Thoracic aorta (tissue), 2 donors: Measurements from ENCODE around the gene ALDH1A3. TPM values are rescaled to one million over a fixed set of nuclear protein-coding genes. Genes with fewer than 3 reads are reported as not detected.

Source experiments
- ATAC-seq: fragments of 150-250 bp; one replicate; pipeline ENCODE4 v1.8.0; 2017; ENCODE audit warnings: low read depth; ENCODE audit not compliant: insufficient number of reproducible peaks, low FRiP score
- DNase-seq: peaks from one replicate; pipeline ENCODE4 v3.0.0-alpha.2; 2020; ENCODE audit warnings: low spot score
- H3K27ac ChIP-seq, 2 donors: fragments of 200-600 bp; sonication (generic); 1 replicate in 1 of 2; 2 replicates in 1 of 2; pipeline ENCODE4 v1.5.1; 2016; ENCODE audit warnings: mild to moderate bottlenecking in 2 of 2, moderate library complexity in 2 of 2
- H3K27me3 ChIP-seq: fragments of 200-600 bp; sonication (generic); replicated peaks from 2 replicates; pipeline ENCODE4 v1.6.0; 2016; ENCODE audit warnings: mild to moderate bottlenecking; ENCODE audit not compliant: insufficient read depth
- H3K36me3 ChIP-seq: fragments of 200-600 bp; sonication (generic); one replicate; pipeline ENCODE4 v1.5.1; 2016
- H3K4me1 ChIP-seq, 2 donors: fragments of 200-600 bp; sonication (generic); 1 replicate in 1 of 2; 2 replicates in 1 of 2; pipeline versions ENCODE4 v1.5.1 to v1.6.0; 2016; ENCODE audit warnings: low read depth in 2 of 2, mild to moderate bottlenecking in 1 of 2; ENCODE audit not compliant: control insufficient read depth in 1 of 2
- H3K4me3 ChIP-seq: fragments of 200-600 bp; sonication (generic); 2 replicates; pipeline ENCODE4 v1.5.1; 2016; ENCODE audit warnings: mild to moderate bottlenecking
- H3K9me3 ChIP-seq: fragments of 200-600 bp; sonication (generic); 2 replicates; pipeline ENCODE4 v1.5.1; 2016
- total RNA-seq, 2 donors: library from RNA; depleted of rRNA; stranded (reverse); fragments of >200 nt; gene quantifications; one replicate each; pipeline versions ENCODE4 v1.1.0 to v1.2.3, GENCODE V29; 2016
- TF ChIP-seq, protein P1 (sequence below): fragments of 200-600 bp; sonication (generic); IDR thresholded peaks from one replicate; pipeline ENCODE4 v1.5.1; 2019; ENCODE audit warnings: antibody characterized with exemption

ALDH1A3 gene
- total RNA-seq, 2 donors from 2014 or later: 3.2 to 21.8 TPM

GRCh38 chr15:100923902-100924301 is 44.3 kb downstream of the ALDH1A3 start:
- Histone ChIP-seq H3K27ac (no peak overlapping the region), H3K9me3 (no peaks in the 10 kb centered on the region), H3K4me3 (no peak overlapping the region), H3K36me3 (peaks cover 7% of the 10 kb centered on the region), H3K4me1 (no peaks in the 10 kb centered on the region), H3K27me3 (no peaks in the 10 kb centered on the region)
- TF ChIP-seq, protein P1, sequence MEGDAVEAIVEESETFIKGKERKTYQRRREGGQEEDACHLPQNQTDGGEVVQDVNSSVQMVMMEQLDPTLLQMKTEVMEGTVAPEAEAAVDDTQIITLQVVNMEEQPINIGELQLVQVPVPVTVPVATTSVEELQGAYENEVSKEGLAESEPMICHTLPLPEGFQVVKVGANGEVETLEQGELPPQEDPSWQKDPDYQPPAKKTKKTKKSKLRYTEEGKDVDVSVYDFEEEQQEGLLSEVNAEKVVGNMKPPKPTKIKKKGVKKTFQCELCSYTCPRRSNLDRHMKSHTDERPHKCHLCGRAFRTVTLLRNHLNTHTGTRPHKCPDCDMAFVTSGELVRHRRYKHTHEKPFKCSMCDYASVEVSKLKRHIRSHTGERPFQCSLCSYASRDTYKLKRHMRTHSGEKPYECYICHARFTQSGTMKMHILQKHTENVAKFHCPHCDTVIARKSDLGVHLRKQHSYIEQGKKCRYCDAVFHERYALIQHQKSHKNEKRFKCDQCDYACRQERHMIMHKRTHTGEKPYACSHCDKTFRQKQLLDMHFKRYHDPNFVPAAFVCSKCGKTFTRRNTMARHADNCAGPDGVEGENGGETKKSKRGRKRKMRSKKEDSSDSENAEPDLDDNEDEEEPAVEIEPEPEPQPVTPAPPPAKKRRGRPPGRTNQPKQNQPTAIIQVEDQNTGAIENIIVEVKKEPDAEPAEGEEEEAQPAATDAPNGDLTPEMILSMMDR: no peak
- DNase-seq (no peak), ATAC-seq (no peak)

DNA sequence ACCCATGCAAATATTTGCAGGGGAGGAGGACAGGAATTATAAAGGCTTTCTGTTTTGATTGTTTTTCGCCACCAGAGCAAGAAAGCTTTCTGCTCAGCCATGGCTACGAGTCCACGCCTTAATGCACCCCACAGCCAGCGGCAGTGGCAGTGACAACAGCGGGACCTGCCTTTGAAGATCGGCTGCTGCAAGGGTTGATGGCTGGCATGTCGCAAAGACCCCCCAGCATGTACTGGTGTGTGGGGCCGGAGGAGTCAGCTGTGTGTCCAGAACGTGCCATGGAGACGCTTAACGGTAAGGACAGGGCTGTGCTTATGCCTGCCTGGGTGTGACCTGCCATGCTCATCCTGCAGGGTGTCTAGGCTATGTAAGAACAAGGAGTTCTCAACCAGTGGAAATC is 44.8 kb downstream of the ALDH1A3 start:
- TF ChIP-seq, protein P1: no peak
- Histone ChIP-seq H3K9me3 (no peaks in the 10 kb centered on the region), H3K36me3 (peaks cover 7% of the 10 kb centered on the region), H3K4me3 (no peak overlapping the region), H3K27ac (no peak overlapping the region), H3K4me1 (no peaks in the 10 kb centered on the region), H3K27me3 (no peaks in the 10 kb centered on the region)
- DNase-seq (no peak), ATAC-seq (no peak)

DNA sequence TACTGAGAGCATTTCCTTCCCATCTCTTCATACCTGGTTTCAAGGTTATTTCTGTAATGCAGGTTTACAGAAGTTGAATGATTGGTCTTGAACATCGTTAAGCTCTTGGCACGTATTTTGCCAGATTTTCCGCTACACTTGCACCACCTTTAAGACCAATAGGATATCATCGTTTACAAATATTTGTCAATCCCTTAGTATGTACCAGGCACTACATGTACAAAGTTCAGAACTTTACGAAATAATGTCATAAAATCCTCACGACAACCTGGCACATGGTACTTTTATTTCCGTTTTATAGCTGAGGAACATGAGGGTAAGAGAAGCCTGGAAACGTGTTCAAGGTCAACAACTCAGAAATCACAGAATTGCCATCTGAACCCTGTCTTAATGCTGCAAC is 45.8 kb downstream of the ALDH1A3 start:
- Histone ChIP-seq H3K4me1 (no peaks in the 10 kb centered on the region), H3K27me3 (no peaks in the 10 kb centered on the region), H3K9me3 (no peaks in the 10 kb centered on the region), H3K27ac (no peak overlapping the region), H3K4me3 (no peak overlapping the region), H3K36me3 (peaks cover 7% of the 10 kb centered on the region)
- TF ChIP-seq, protein P1: no peak
- ATAC-seq (no peak), DNase-seq (no peak)

DNA sequence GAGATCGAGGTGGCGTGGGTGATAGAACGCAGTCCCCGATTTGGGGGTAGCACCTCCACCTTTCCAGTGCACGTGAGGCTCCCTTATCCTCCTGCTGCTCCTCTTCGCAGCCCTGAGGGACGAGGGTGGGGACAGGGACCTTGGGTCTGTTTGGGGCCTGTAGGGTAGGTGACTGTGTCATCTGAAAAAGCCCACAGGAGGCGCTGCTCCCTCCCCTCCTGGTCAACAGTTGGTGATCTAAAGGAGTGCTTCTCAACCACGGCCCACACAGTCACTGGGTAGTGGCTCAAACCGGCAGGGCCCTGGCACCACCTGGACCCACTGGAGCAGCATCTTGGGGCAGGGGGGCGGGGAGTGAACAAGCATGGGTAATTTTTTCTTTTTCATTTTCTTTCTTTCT is 46.6 kb downstream of the ALDH1A3 start:
- ATAC-seq (no peak), DNase-seq (no peak)
- Histone ChIP-seq H3K4me3 (no peak overlapping the region), H3K4me1 (no peaks in the 10 kb centered on the region), H3K9me3 (no peaks in the 10 kb centered on the region), H3K36me3 (peaks cover 7% of the 10 kb centered on the region), H3K27me3 (no peaks in the 10 kb centered on the region), H3K27ac (no peak overlapping the region)
- TF ChIP-seq, protein P1: no peak

GRCh38 chr15:100926971-100927756 is 47.5 kb downstream of the ALDH1A3 start:
- H3K36me3 ChIP-seq: peaks cover 7% of the 10 kb centered on the region
- H3K27me3 ChIP-seq: no peaks in the 10 kb centered on the region
- H3K9me3 ChIP-seq: no peaks in the 10 kb centered on the region
- DNase-seq (no peak), ATAC-seq (no peak)
- TF ChIP-seq, protein P1: no peak
- no peak overlapping the region for H3K4me3 ChIP-seq
- no peak overlapping the region for H3K27ac ChIP-seq
- H3K4me1 ChIP-seq: no peaks in the 10 kb centered on the region
